GM03348 (cell line): ENCODE data around the gene ZNF774.
A peak's percentile ranks its signal among the peaks of the same experiment; 100 is the strongest.
"Not testable (repeated sequence)": the region's sequence is repeated elsewhere in the genome, so short reads cannot be mapped to it uniquely, and the experiment has no call there.

Source experiments
- DNase-seq: peaks from one replicate; pipeline ENCODE4 v3.0.0; 2012; ENCODE audit warnings: low spot score

The ZNF774 gene

GRCh38 chr15:90389513-90389912, 37.4 kb downstream of the ZNF774 start:
- DNase-seq: no peak

- DNase-seq: no peak
Observed at GRCh38 chr15:90393040-90393439, 41.0 kb downstream of the ZNF774 start.

- DNase-seq: no peak
Observed at GRCh38 chr15:90394074-90394473, 42.0 kb downstream of the ZNF774 start.

GRCh38 chr15:90394748-90395442, 42.8 kb downstream of the ZNF774 start:
- no peak for DNase-seq

- no peak for DNase-seq
Observed at GRCh38 chr15:90396321-90396720, 44.2 kb downstream of the ZNF774 start.

- DNase-seq: no peak
Observed at GRCh38 chr15:90400005-90400758, 48.1 kb downstream of the ZNF774 start.

- peak; percentile 82 for DNase-seq
Observed at GRCh38 chr15:90400759-90401314, 48.8 kb downstream of the ZNF774 start.

- no peak for DNase-seq
Observed at GRCh38 chr15:90401495-90401894, 49.4 kb downstream of the ZNF774 start.

GRCh38 chr15:90402223-90402622, 50.1 kb downstream of the ZNF774 start:
- DNase-seq: peak; percentile 74

- no peak for DNase-seq
Observed at GRCh38 chr15:90402767-90403166, 50.7 kb downstream of the ZNF774 start.

GRCh38 chr15:90405055-90405607, 53.0 kb downstream of the ZNF774 start:
- DNase-seq: no peak

GRCh38 chr15:90407336-90407735, 55.3 kb downstream of the ZNF774 start:
- no peak for DNase-seq

GRCh38 chr15:90407871-90408317, 55.8 kb downstream of the ZNF774 start:
- no peak for DNase-seq

GRCh38 chr15:90408657-90409056, 56.6 kb downstream of the ZNF774 start:
- DNase-seq: no peak

- not testable (repeated sequence) for DNase-seq
Observed at GRCh38 chr15:90409587-90409986, 57.5 kb downstream of the ZNF774 start.

GRCh38 chr15:90410316-90410715, 58.2 kb downstream of the ZNF774 start:
- not testable (repeated sequence) for DNase-seq

GRCh38 chr15:90411176-90411575, 59.1 kb downstream of the ZNF774 start:
- no peak for DNase-seq
